Right atrium auricular region (tissue), 2 donors: ENCODE measurements around the gene DOCK2. TPM values are rescaled to one million over a fixed set of nuclear protein-coding genes. Genes with fewer than 3 reads are reported as not detected.

Experiments
- DNase-seq: peaks from one replicate; pipeline ENCODE4 v3.0.0-alpha.2; 2019; ENCODE audit warnings: low spot score
- H3K27ac ChIP-seq, 2 donors: fragments of 200-600 bp; sonication (generic); 1 replicate in 1 of 2; 2 replicates in 1 of 2; pipeline ENCODE4 v1.5.1; 2016 to 2019
- H3K27me3 ChIP-seq, 2 donors: fragments of 200-600 bp; sonication (generic); one replicate each; pipeline versions ENCODE4 v1.5.1 to v1.6.0; 2017 to 2019
- H3K36me3 ChIP-seq: fragments of 200-600 bp; sonication (generic); one replicate; pipeline ENCODE4 v1.5.1; 2016
- H3K4me1 ChIP-seq, 2 donors: fragments of 200-600 bp; sonication (generic); one replicate each; pipeline versions ENCODE4 v1.5.1 to v1.6.0; 2017 to 2019
- H3K4me3 ChIP-seq, 2 donors: fragments of 200-600 bp; sonication (generic); 1 replicate in 1 of 2; 2 replicates in 1 of 2; pipeline ENCODE4 v1.5.1; 2017 to 2019; ENCODE audit warnings: mild to moderate bottlenecking in 1 of 2, moderate library complexity in 1 of 2
- H3K9me3 ChIP-seq, 2 donors: fragments of 200-600 bp; sonication (generic); one replicate each; pipeline ENCODE4 v1.5.1; 2019
- CTCF ChIP-seq, 2 donors: fragments of 200-600 bp; sonication (generic); IDR thresholded peaks; one replicate each; pipeline ENCODE4 v1.5.1; 2019; ENCODE audit warnings: antibody characterized with exemption in 2 of 2
- total RNA-seq, 2 donors: library from RNA; depleted of rRNA; stranded (reverse); fragments of >200 nt; gene quantifications; one replicate each; pipeline ENCODE4 v1.1.0, GENCODE V29; 2016

Gene DOCK2
- total RNA-seq, 2 donors from 2014 or later: 3.7 to 5.4 TPM

DNA sequence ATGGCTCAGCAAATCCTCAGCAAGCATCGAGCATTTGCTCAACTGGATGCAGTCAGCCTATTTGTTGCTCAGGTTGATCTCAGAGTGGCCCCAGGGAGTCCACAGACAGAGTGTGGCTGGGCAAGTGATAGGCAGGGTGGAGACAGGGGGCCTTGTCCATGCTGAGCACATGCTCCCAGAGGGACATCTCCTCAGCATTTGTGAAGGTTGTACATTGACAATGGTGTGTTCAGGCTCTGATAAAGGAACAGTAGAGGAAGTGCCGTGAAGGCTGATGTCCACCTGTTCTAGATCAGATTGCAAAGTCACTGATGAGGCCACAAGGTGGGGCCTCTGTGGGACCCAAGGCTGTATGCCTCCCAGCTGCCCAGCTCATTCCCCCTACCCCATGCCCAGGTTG, 418.5 kb downstream of the DOCK2 start:
- DNase-seq: no peak
- Histone ChIP-seq H3K27ac (no peak overlapping the region), H3K36me3 (no peaks in the 10 kb centered on the region), H3K4me3 (no peak overlapping the region), H3K9me3 (no peaks in the 10 kb centered on the region), H3K4me1 (no peaks in the 10 kb centered on the region), H3K27me3 (no peaks in the 10 kb centered on the region)
- no peak for TF ChIP-seq CTCF (IDR thresholded peaks at IDR 0.05)

DNA sequence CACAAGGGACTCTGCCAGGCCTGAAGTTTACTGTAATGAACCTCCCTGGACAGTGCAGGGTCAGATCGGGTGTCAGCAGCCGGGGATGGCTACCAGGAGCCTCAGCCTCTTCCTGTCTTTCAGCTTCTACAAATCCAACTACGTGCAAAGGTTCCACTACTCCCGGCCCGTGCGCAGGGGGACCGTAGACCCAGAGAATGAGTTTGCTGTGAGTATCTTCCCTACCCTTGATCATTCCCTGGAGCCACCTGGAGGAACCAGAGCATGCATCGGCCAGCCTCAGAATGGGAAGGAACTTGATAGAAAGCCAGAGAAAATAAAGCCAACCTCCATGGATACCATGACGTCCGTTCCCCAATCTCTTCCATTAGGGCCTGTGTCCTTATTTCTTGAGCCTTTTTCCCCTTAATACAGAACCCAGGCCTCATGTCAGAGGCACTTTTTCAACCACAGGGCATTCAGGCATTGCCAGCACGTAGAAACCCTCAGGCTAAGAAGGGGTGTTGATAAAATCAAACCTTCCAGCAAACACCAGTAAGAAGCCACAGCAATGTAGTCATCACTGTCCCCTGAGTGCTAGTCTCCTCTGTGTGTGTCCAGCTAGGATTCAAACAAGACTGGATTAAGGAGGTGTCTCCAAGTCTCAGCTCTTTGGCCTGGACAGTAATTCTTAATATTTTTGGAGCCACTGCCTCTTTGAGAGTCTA, 419.6 kb downstream of the DOCK2 start:
- H3K36me3 ChIP-seq: no peaks in the 10 kb centered on the region
- DNase-seq: no peak
- no peak for TF ChIP-seq CTCF (IDR thresholded peaks at IDR 0.05)
- H3K9me3 ChIP-seq: no peaks in the 10 kb centered on the region
- H3K27ac ChIP-seq: no peak overlapping the region
- no peaks in the 10 kb centered on the region for H3K4me1 ChIP-seq
- no peak overlapping the region for H3K4me3 ChIP-seq
- no peaks in the 10 kb centered on the region for H3K27me3 ChIP-seq

DNA sequence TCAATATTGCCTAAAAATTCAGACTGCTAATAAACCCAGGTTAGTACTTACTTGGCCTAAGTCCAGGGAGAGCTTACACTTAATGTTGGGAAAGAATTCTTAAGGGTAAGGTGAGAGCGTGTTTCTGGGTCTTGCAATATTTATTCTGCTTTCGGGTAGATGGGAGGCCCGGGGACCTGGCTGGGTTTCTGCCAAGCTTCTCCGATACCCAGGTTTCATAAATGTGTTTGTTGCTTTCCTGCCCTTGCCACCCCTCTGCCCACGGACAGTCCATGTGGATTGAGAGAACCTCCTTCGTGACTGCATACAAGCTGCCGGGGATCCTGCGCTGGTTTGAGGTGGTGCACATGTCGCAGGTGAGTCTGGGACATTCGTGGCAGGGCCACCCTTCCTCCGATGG, 420.2 kb downstream of the DOCK2 start:
- DNase-seq: no peak
- TF ChIP-seq CTCF (IDR thresholded peaks at IDR 0.05): no peak
- Histone ChIP-seq H3K27me3 (no peaks in the 10 kb centered on the region), H3K4me3 (no peak overlapping the region), H3K27ac (no peak overlapping the region), H3K4me1 (no peaks in the 10 kb centered on the region), H3K9me3 (no peaks in the 10 kb centered on the region), H3K36me3 (no peaks in the 10 kb centered on the region)

- H3K36me3 ChIP-seq: no peaks in the 10 kb centered on the region
- no peak overlapping the region for H3K4me3 ChIP-seq
- TF ChIP-seq CTCF (IDR thresholded peaks at IDR 0.05): no peak
- H3K4me1 ChIP-seq: no peaks in the 10 kb centered on the region
- H3K27ac ChIP-seq: no peak overlapping the region
- no peaks in the 10 kb centered on the region for H3K9me3 ChIP-seq
- no peaks in the 10 kb centered on the region for H3K27me3 ChIP-seq
- DNase-seq: no peak
Observed at GRCh38 chr5:170059221-170059620, 422.1 kb downstream of the DOCK2 start.

DNA sequence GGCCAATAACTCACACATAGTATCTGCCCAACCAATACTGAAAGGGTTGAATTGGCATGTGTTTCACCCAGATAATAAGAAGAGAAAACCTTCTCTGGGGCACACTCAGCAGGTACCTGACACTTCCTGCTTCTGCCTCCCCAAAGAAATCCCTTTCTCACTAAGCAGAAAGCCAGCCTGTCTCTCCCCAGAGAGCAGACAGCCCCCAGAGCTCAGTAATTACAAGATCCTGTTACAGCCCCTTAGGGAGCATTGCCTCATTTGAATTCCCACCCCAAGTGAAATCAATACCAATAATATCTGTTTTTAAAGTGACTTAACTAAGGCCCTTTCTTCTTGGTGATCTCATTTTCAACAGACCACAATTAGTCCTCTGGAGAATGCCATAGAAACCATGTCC, 430.1 kb downstream of the DOCK2 start:
- Histone ChIP-seq H3K9me3 (no peaks in the 10 kb centered on the region), H3K4me1 (no peaks in the 10 kb centered on the region), H3K27me3 (no peaks in the 10 kb centered on the region), H3K27ac (no peak overlapping the region), H3K4me3 (no peak overlapping the region), H3K36me3 (no peaks in the 10 kb centered on the region)
- no peak for TF ChIP-seq CTCF (IDR thresholded peaks at IDR 0.05)
- DNase-seq: no peak

- no peak for TF ChIP-seq CTCF (IDR thresholded peaks at IDR 0.05)
- H3K36me3 ChIP-seq: no peaks in the 10 kb centered on the region
Observed at GRCh38 chr5:170067574-170068170, 430.6 kb downstream of the DOCK2 start.

More at GRCh38 chr5:170067574-170068170, 430.6 kb downstream of the DOCK2 start:
- H3K4me3 ChIP-seq: no peak overlapping the region
- DNase-seq: no peak
- H3K4me1 ChIP-seq: no peaks in the 10 kb centered on the region
- no peak overlapping the region for H3K27ac ChIP-seq
- no peaks in the 10 kb centered on the region for H3K9me3 ChIP-seq
- no peaks in the 10 kb centered on the region for H3K27me3 ChIP-seq
